DMS53 treated with DMSO at 0.1 percent for 48 hours (cell line): ENCODE measurements around the gene CEP126.

Source experiments
- DNase-seq: peaks from one replicate; lab custom pipeline; 2025; ENCODE audit not compliant: unreplicated experiment; lab: John Stamatoyannopoulos, UW

The CEP126 gene

GRCh38 chr11:102010776-102011494, 96.1 kb downstream of the CEP126 start:
- no peak for DNase-seq

- DNase-seq = no peak
Observed at GRCh38 chr11:102012946-102013345, 98.1 kb downstream of the CEP126 start.

GRCh38 chr11:102014756-102015155, 99.9 kb downstream of the CEP126 start:
- DNase-seq = no peak

- DNase-seq = no peak
Observed at GRCh38 chr11:102017026-102017425, 102.2 kb downstream of the CEP126 start.

GRCh38 chr11:102026217-102026616, 111.4 kb downstream of the CEP126 start:
- DNase-seq = no peak

GRCh38 chr11:102026959-102027358, 112.1 kb downstream of the CEP126 start:
- no peak for DNase-seq

GRCh38 chr11:102036757-102037156, 121.9 kb downstream of the CEP126 start:
- DNase-seq = no peak

GRCh38 chr11:102046841-102047240, 132.0 kb downstream of the CEP126 start:
- DNase-seq = no peak

- DNase-seq = peak; percentile 76
Observed at GRCh38 chr11:102047305-102047924, 132.6 kb downstream of the CEP126 start, which contains the start of gene CFAP300. Gene CFAP300 (plus strand): TSS chr11:102047437. CDS start chr11:102047471, 34 bp downstream.
